ENCODE data around the gene RPRD1B.

The RPRD1B gene

DNA sequence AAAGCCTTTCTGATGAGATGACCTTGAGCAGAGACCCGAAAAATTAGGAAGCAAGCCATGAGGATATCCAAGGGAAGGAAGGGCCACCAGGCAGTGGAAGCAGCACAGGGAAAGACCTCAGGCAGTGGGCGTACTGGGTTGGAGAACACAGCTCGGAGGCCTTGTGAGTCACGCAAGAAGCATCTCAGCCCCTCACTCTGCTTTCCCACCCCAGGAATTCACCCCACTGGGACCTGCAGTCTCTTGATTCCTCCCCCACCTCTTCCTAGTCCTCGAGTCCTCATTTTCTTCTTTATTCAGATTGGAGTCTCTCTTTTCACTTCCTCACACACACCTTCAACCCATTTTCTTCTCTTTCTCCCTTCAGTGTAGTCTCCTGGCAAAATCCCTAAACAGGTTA is 27.0 kb downstream of the RPRD1B start:
- no peak for TF ChIP-seq CTCF (IDR thresholded peaks at IDR 0.05; ENCODE audit: control insufficient read depth, extremely low read depth, insufficient read depth)
- no peak for DNase-seq (ENCODE audit: low read depth)
- no peak overlapping the region for H3K4me3 ChIP-seq (ENCODE audit: low read depth, low read length)

- no peak for TF ChIP-seq CTCF (IDR thresholded peaks at IDR 0.05; ENCODE audit: control insufficient read depth, extremely low read depth, insufficient read depth)
- no peak for DNase-seq (ENCODE audit: low read depth)
- no peak overlapping the region for H3K4me3 ChIP-seq (ENCODE audit: low read depth, low read length)
These were observed 27.6 kb downstream of the RPRD1B start for GRCh38 chr20:38061109-38061508.

DNA sequence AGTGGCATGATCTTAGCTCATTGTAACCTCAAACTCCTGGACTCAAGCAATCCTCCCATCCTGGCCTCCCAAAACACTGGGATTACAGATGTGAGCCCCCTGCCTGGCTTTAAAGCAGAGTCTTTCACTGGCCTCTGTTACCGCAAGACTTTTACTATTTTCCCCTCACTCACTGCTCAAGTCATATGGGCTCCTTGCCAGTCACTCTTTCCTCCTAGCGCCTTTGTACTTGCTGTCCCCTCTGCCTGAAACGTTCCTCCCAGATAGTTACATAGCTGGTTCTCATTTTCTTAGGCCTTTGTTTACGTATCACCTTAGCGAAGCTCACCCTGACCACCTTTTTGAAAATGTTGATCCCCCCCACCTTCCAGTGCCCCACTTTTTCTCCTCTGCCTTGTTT is 29.3 kb downstream of the RPRD1B start:
- no peak for TF ChIP-seq CTCF (IDR thresholded peaks at IDR 0.05; ENCODE audit: control insufficient read depth, extremely low read depth, insufficient read depth)
- no peak for DNase-seq (ENCODE audit: low read depth)
- no peak overlapping the region for H3K4me3 ChIP-seq (ENCODE audit: low read depth, low read length)

DNA sequence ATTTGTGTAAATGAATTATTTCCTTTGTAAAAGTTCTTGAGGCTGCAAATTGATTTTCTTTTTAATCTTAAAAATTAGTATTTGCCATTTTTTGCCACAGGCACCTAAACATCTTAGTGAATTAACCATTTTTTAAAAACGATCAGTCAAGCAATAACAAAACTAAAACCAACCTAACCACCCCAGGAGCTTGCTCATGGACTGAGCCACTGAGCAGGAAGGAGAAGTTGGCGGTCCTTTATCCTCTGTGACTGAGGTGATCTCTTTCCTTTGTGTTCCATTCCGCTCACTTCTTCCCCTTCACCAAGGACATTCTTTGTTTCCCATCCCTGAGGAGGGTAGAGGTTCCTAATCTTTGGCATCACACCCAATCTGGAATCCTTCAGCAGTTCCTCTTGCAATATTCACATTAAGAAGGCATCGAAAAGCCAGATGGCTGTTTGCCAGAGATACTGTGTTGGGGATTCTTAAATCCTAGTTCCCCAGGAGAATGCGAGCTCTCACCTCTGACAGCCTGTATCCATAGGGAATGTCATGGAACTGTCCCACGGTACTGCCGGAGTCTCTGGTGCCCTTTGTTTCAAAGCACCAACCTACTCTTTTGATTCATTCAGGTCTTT is 30.5 kb downstream of the RPRD1B start:
- TF ChIP-seq CTCF (IDR thresholded peaks at IDR 0.05; ENCODE audit: control insufficient read depth, extremely low read depth, insufficient read depth) = no peak
- H3K4me3 ChIP-seq (ENCODE audit: low read depth, low read length) = no peak overlapping the region

DNA sequence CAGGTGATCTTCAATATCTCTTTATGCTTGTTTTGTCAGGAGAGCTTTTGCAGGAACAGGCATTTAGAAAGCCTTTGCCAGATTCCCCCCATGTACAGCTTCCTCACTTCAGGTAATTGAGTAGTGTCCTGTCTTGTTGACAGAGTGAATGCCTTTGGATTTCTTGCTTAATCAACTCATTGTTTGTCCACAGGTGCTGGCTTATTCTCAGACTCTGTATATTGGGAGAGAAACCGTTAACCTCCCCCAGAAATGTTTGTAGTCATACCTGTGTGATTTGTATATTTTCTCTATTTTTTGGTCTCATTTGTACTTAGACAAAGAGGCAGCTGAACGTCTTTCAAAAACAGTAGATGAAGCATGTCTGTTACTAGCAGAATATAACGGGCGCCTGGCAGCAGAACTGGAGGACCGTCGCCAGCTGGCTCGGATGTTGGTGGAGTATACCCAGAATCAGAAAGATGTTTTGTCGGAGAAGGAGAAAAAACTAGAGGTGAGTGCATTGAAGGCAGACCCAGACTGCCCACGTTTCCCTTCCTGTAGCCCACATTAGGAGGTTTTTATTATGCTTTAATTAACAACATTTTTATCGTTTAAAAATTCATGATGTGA is 32.3 kb downstream of the RPRD1B start:
- TF ChIP-seq CTCF (IDR thresholded peaks at IDR 0.05; ENCODE audit: control insufficient read depth, extremely low read depth, insufficient read depth) = no peak

More for the DNA sequence above, 30.5 kb downstream of the RPRD1B start:
- no peak for DNase-seq (ENCODE audit: low read depth)

GRCh38 chr20:38066969-38067716 is 33.6 kb downstream of the RPRD1B start:
- TF ChIP-seq CTCF (IDR thresholded peaks at IDR 0.05; ENCODE audit: control insufficient read depth, extremely low read depth, insufficient read depth) = no peak
- DNase-seq (ENCODE audit: low read depth) = no peak
- no peak overlapping the region for H3K4me3 ChIP-seq (ENCODE audit: low read depth, low read length)

More for the DNA sequence above, 32.3 kb downstream of the RPRD1B start:
- DNase-seq (ENCODE audit: low read depth) = peak; percentile 83
- H3K4me3 ChIP-seq (ENCODE audit: low read depth, low read length) = no peak overlapping the region

Data from LNCaP clone FGC (cell line).